GM20000 (cell line): ENCODE results near the gene PLCH2.

Source experiments
- DNase-seq: peaks from one replicate; pipeline ENCODE4 v3.0.0; 2012; ENCODE audit warnings: low spot score
- CTCF ChIP-seq: IDR thresholded peaks from 2 replicates; pipeline ENCODE4 v1.5.1; 2012; ENCODE audit warnings: mild to moderate bottlenecking, control low read depth; ENCODE audit errors: extremely low read depth, missing control alignments

The PLCH2 gene

GRCh38 chr1:2530513-2531361 lies 54.6 kb downstream of the PLCH2 start:
- no peak for DNase-seq
- TF ChIP-seq CTCF, result no peak

- DNase-seq, result no peak
- no peak for TF ChIP-seq CTCF
These were observed 56.5 kb downstream of the PLCH2 start for GRCh38 chr1:2532485-2533160.

GRCh38 chr1:2533365-2533764 lies 57.3 kb downstream of the PLCH2 start:
- no peak for DNase-seq
- no peak for TF ChIP-seq CTCF

GRCh38 chr1:2534315-2534686 lies 58.2 kb downstream of the PLCH2 start:
- no peak for DNase-seq
- no peak for TF ChIP-seq CTCF

GRCh38 chr1:2534687-2535441 lies 58.8 kb downstream of the PLCH2 start:
- no peak for TF ChIP-seq CTCF
- DNase-seq, result no peak

GRCh38 chr1:2535455-2535854 lies 59.4 kb downstream of the PLCH2 start:
- no peak for TF ChIP-seq CTCF
- no peak for DNase-seq

- TF ChIP-seq CTCF, result no peak
- DNase-seq, result no peak
These were observed 59.9 kb downstream of the PLCH2 start for GRCh38 chr1:2535981-2536380.
